Urinary bladder (tissue), 4 donors: ENCODE data around the gene ATG2B. TPM values are rescaled to one million over a fixed set of nuclear protein-coding genes. Genes with fewer than 3 reads are reported as not detected.

ENCODE experiments used
- DNase-seq: peaks from one replicate; pipeline ENCODE4 v3.0.0-alpha.2; 2015; ENCODE audit errors: extremely low spot score
- H3K27ac ChIP-seq: one replicate; pipeline ENCODE4 v1.5.1; 2013; ENCODE audit warnings: low read depth, mild to moderate bottlenecking, moderate library complexity
- H3K36me3 ChIP-seq: one replicate; pipeline ENCODE4 v1.6.1; 2013; ENCODE audit warnings: mild to moderate bottlenecking, moderate library complexity; ENCODE audit not compliant: insufficient read depth
- H3K4me1 ChIP-seq: one replicate; pipeline ENCODE4 v1.6.1; 2013; ENCODE audit warnings: mild to moderate bottlenecking, moderate library complexity; ENCODE audit not compliant: insufficient read depth
- H3K4me3 ChIP-seq: one replicate; pipeline ENCODE4 v1.5.1; 2013; ENCODE audit warnings: low read depth, low read length
- WGBS: extraction: QIAGEN DNeasy Blood & Tissue Kit; methylation state at CpG from one replicate; pipeline ENCODE4 v1.1.7; 2013; 5-methylcytosine and 5-hydroxymethylcytosine counted together
- polyA plus RNA-seq: library from polyadenylated mRNA; stranded (reverse); fragments of 200-250 nt; gene quantifications from one replicate; pipeline ENCODE4 v1.2.3, GENCODE V29; 2013
- total RNA-seq: library from RNA; depleted of rRNA; stranded (reverse); fragments of >200 nt; gene quantifications from one replicate; pipeline ENCODE4 v1.2.3, GENCODE V29; 2014
- donor health status: healthy with polysubstance abuse.
- donor health status: healthy.

Gene ATG2B
- total and polyA plus RNA-seq, 2 donors = 8.0 to 52.4 TPM

GRCh38 chr14:96316087-96316486 lies 47.1 kb downstream of the ATG2B start:
- 97% methylated on average over 3 of the region's 3 CpGs for WGBS
- no peak for DNase-seq
- Histone ChIP-seq H3K27ac (no peak overlapping the region), H3K4me1 (no peaks in the 10 kb centered on the region), H3K36me3 (peaks cover 6% of the 10 kb centered on the region), H3K4me3 (no peak overlapping the region)

- no peak for DNase-seq
- WGBS = 92% methylated on average over 6 of the region's 6 CpGs
- no peaks in the 10 kb centered on the region for H3K4me1 ChIP-seq
- H3K27ac ChIP-seq = no peak overlapping the region
- H3K4me3 ChIP-seq = no peak overlapping the region
- peaks cover 3% of the 10 kb centered on the region for H3K36me3 ChIP-seq
Measured at GRCh38 chr14:96310906-96311305, 52.2 kb downstream of the ATG2B start.

GRCh38 chr14:96309896-96310330 lies 53.2 kb downstream of the ATG2B start:
- 54% methylated on average over 5 of the region's 5 CpGs for WGBS
- Histone ChIP-seq H3K27ac (no peak overlapping the region), H3K4me1 (no peaks in the 10 kb centered on the region), H3K36me3 (peaks cover 2% of the 10 kb centered on the region), H3K4me3 (no peak overlapping the region)
- no peak for DNase-seq

- WGBS = 70% methylated on average over 8 of the region's 8 CpGs
- Histone ChIP-seq H3K4me3 (no peak overlapping the region), H3K4me1 (no peaks in the 10 kb centered on the region), H3K36me3 (peaks cover 2% of the 10 kb centered on the region), H3K27ac (no peak overlapping the region)
- DNase-seq = no peak
Measured at GRCh38 chr14:96309133-96309895, 53.8 kb downstream of the ATG2B start.

GRCh38 chr14:96307434-96307833 lies 55.7 kb downstream of the ATG2B start:
- Histone ChIP-seq H3K4me3 (no peak overlapping the region), H3K4me1 (no peaks in the 10 kb centered on the region), H3K27ac (no peak overlapping the region), H3K36me3 (peaks cover 2% of the 10 kb centered on the region)
- 89% methylated on average over 4 of the region's 4 CpGs for WGBS
- no peak for DNase-seq

- DNase-seq = no peak
- H3K36me3 ChIP-seq = peaks cover 3% of the 10 kb centered on the region
- no peaks in the 10 kb centered on the region for H3K4me1 ChIP-seq
- no peak overlapping the region for H3K4me3 ChIP-seq
- 79% methylated on average over 9 of the region's 9 CpGs for WGBS
- no peak overlapping the region for H3K27ac ChIP-seq
Measured at GRCh38 chr14:96304956-96305355, 58.2 kb downstream of the ATG2B start.

- no peak overlapping the region for H3K4me3 ChIP-seq
- peaks cover 5% of the 10 kb centered on the region for H3K36me3 ChIP-seq
- H3K4me1 ChIP-seq = no peaks in the 10 kb centered on the region
- 92% methylated on average over 3 of the region's 3 CpGs for WGBS
- H3K27ac ChIP-seq = no peak overlapping the region
- no peak for DNase-seq
Measured at GRCh38 chr14:96303981-96304380, 59.2 kb downstream of the ATG2B start.

GRCh38 chr14:96299441-96299840 lies 63.7 kb downstream of the ATG2B start:
- H3K4me1 ChIP-seq = no peaks in the 10 kb centered on the region
- no peak overlapping the region for H3K27ac ChIP-seq
- WGBS = 58% methylated on average over 3 of the region's 3 CpGs
- DNase-seq = no peak
- no peak overlapping the region for H3K4me3 ChIP-seq
- peaks cover 6% of the 10 kb centered on the region for H3K36me3 ChIP-seq

- Histone ChIP-seq H3K4me3 (no peak overlapping the region), H3K4me1 (no peaks in the 10 kb centered on the region), H3K36me3 (peaks cover 6% of the 10 kb centered on the region), H3K27ac (no peak overlapping the region)
- no peak for DNase-seq
- WGBS = 91% methylated on average over 4 of the region's 4 CpGs
Measured at GRCh38 chr14:96297997-96298515, 65.1 kb downstream of the ATG2B start.

GRCh38 chr14:96297000-96297399 lies 66.1 kb downstream of the ATG2B start:
- WGBS = 99% methylated on average over 2 of the region's 2 CpGs
- Histone ChIP-seq H3K27ac (no peak overlapping the region), H3K36me3 (peaks cover 6% of the 10 kb centered on the region), H3K4me1 (no peaks in the 10 kb centered on the region), H3K4me3 (no peak overlapping the region)
- no peak for DNase-seq

- WGBS = 84% methylated on average over 7 of the region's 7 CpGs
- no peak for DNase-seq
- H3K36me3 ChIP-seq = peaks cover 3% of the 10 kb centered on the region
Measured at GRCh38 chr14:96294246-96294645, 68.9 kb downstream of the ATG2B start.

GRCh38 chr14:96287856-96288255 lies 75.3 kb downstream of the ATG2B start:
- WGBS = 95% methylated on average over 1 of the region's 1 CpG
- Histone ChIP-seq H3K4me3 (no peak overlapping the region), H3K4me1 (no peaks in the 10 kb centered on the region), H3K27ac (no peak overlapping the region), H3K36me3 (peaks cover 2% of the 10 kb centered on the region)
- no peak for DNase-seq

More at GRCh38 chr14:96294246-96294645, 68.9 kb downstream of the ATG2B start:
- Histone ChIP-seq H3K27ac (no peak overlapping the region), H3K4me1 (no peaks in the 10 kb centered on the region), H3K4me3 (no peak overlapping the region)

- Histone ChIP-seq H3K36me3 (peaks cover 2% of the 10 kb centered on the region), H3K27ac (no peak overlapping the region), H3K4me3 (no peak overlapping the region), H3K4me1 (no peaks in the 10 kb centered on the region)
- DNase-seq = no peak
- WGBS = 63% methylated on average over 1 of the region's 1 CpG
Measured at GRCh38 chr14:96286251-96286650, 76.9 kb downstream of the ATG2B start.

- DNase-seq = no peak
- Histone ChIP-seq H3K4me3 (no peak overlapping the region), H3K4me1 (no peaks in the 10 kb centered on the region), H3K36me3 (peaks cover 2% of the 10 kb centered on the region), H3K27ac (no peak overlapping the region)
- 44% methylated on average over 17 of the region's 17 CpGs for whole genome bisulfite sequencing
Measured at GRCh38 chr14:96285667-96286066, 77.5 kb downstream of the ATG2B start.
